Measurements from ENCODE around the gene INPP4A.

INPP4A gene

GRCh38 chr2:98460573-98461497 is 16.2 kb downstream of the INPP4A start:
- DNase-seq (ENCODE audit: low spot score): no peak

- no peak for DNase-seq (ENCODE audit: low spot score)
Observed at GRCh38 chr2:98461498-98462049, 16.9 kb downstream of the INPP4A start.

DNA sequence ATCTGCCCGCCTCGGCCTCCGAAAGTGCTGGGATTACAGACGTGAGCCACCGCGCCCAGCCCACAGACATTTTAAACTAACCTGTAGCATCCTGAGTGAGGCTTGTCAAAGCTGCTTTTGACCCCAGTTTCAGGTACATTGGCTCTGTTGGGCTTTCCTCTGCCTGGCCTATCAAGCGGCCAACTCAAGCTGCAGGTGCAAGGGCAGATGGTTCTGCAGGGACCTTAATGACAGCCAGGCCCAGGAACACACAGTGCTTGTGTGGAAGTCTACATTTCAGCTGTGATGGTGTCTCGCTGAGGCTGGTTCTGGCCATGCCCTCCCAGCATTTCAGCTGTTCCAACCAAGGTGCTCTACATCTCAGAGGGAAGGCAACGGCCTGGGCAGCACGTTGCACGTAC is 18.4 kb downstream of the INPP4A start:
- no peak for DNase-seq (ENCODE audit: low spot score)

DNA sequence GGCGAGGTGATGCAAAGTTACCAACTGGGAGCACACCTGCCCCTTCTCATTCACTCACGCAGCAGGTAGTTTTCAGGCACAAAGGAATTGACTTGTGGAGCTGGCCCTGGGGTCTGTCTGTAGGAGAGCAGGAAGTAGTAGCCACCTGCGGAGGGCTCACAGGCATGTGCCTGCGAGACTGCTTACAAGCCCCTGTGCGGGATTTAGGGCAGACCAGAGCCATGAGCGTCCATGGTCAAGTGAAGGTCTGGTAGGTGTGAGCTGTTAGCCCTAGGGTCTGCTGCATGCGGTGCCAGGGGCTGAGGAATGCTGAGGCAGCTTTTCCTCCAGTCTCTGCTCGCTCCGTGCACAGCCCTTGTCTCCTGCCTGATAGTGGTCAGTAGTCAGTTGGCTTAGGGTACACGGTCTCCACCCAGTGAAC is 18.9 kb downstream of the INPP4A start:
- DNase-seq (ENCODE audit: low spot score): no peak

- DNase-seq (ENCODE audit: low spot score): no peak
Observed at GRCh38 chr2:98463988-98464771, 19.5 kb downstream of the INPP4A start.

GRCh38 chr2:98464772-98465310 is 20.2 kb downstream of the INPP4A start:
- DNase-seq (ENCODE audit: low spot score): no peak

DNA sequence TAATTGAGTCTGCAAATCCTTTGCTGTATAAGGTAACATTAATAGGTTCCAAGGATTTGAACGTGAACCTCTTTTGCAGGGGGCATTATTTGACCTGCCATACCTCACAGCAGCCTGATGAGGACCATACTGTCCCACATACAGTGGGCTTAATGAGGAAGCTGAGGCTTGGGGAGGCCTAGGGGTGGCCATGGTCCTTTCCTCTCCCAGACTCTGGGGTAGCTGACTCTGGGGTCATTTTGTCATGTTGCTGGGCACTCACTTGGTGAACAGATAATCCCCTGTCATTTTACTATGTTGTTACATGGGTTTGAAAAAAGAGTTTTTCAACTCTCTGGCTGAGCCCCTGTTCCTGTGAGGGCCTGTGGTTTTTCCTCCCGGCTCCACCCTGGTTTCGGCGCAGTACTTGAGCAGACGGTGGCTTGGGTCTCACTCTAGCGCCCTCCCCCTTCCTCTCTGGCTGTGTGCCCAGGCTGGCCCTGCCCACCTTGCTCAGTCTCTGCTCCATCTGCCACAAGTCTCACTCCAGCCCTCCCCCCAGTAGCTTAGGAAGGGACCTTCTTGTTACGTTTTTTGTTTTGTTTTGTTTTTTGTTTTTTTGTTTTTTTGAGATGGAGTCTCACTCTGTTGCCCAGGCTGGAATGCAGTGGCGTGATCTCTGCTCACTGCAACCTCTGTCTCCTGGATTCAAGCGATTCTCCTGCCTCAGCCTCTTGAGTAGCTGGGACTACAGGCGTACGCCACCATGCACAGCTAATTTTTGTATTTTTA is 21.0 kb downstream of the INPP4A start:
- no peak for DNase-seq (ENCODE audit: low spot score)

DNA sequence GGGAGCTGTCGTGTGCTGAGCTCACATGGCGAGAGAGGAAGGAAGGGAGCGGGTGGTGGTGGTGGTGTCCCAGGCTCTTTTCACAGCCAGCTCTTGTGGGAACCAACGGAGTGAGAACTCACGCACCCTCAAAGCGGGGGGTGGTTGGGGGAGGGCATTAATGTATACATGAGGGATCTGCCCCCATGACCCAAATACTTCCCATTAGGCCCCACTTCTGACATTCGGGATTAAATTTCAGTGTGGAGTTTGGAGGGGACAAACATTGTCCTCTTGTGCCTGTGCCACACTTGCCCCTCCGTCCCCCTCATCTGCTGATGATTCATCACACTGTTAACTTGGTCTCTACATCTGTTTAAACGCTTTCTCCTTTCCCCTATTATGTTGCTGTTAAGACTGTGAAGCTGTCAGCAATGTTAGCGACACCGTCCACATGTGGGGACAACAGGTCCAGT is 22.5 kb downstream of the INPP4A start:
- DNase-seq (ENCODE audit: low spot score): no peak

DNA sequence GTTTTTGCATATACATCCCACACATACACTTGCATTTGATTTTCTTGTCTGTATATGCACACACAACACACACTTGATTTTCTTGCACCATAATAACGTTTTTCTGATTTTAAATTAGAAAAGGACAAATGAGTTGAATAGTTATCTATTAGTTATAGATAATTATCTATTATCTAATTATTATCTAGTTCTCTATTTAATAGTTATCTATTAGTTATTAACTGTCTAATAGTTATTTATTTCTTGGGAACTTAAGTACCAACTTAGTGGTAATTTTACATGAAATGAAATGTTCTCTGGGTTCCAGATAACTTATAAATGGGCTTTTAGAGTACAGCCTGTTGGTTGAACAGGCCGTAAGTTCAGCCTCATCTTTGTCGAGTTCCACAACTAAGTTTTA is 23.0 kb downstream of the INPP4A start:
- DNase-seq (ENCODE audit: low spot score): no peak

DNA sequence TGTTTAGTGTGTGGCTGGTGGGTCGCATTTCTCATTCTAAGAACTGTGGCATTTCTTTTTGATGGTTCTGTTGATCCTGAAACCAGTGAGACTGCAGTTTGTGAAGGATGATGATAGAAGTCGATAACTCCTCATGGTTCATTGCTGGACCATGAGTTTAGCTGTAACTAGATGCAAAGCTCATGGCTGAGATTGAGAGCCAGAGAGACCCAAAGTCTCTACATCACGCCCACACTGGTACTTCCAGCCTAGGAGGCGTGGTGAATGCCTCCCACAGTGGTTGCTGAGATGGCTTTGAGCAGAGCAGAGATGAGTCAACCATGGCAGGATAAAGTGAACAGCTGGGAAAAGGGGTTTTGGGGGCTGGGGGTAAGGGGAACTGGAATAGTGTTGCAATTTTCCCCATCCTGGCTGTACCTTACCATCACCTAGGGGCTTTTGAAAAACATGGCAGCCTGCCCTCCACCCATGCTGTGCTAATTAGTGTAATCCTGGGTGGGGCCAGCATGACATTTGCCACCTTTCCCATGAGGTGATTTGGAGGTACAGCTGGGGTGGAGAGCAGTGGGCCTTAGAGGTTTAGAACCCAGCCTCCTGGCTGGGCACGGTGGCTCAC is 24.1 kb downstream of the INPP4A start:
- no peak for DNase-seq (ENCODE audit: low spot score)

- DNase-seq (ENCODE audit: low spot score): no peak
Observed at GRCh38 chr2:98469862-98470544, 25.3 kb downstream of the INPP4A start.

DNA sequence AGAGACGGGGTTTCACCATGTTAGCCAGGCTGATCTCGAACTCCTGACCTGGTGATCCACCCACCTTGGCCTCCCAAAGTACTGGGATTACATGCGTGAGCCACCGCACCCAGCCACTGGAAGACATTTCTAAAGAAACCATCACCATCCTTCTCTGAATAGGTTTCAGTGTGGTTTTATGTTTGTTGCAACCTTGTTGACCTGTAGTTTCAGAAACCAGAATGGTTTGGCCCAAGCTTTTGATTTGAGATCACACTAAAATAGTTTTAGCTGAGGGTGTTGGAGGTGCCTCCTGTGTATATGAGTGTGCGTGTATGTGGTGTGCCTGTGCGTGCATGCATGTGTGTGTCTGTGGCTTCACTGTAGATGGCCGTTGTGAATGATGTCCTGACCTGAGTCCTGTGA is 26.2 kb downstream of the INPP4A start:
- no peak for DNase-seq (ENCODE audit: low spot score)

DNA sequence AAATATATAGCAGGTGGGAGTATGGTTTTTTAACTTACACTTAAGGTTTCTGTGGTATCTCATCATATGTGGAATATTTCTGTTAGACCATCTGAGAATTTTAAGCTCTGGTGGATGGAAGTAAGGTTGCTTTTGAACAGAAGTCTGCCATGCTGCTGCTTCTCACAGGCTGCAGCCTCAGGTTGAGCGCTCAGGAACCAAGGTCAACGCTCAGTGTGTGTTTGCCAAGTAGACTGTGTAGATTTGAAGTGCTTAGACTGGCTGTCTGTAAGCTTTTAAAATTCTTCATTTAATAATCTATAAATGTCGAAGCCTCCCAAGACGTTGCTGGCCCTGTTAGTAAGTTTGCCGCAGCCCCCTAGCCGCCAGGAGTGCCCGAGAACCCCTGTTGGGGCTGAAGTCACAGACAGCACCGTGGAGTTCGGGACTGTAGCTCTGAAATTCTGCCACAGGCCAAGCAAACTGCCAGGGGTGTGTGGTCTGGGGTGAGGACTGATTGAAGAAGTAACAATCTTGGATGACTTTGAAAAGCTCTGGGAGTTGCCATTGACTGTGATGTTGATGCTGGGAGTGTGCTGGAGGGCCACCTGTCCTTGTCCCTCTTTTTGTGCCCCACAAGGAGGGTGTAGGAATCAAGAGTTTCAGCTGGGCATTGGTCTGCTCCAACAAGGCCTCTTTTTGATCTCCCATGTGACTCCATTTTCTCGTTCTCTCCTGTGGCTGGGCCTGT is 26.9 kb downstream of the INPP4A start:
- no peak for DNase-seq (ENCODE audit: low spot score)

DNA sequence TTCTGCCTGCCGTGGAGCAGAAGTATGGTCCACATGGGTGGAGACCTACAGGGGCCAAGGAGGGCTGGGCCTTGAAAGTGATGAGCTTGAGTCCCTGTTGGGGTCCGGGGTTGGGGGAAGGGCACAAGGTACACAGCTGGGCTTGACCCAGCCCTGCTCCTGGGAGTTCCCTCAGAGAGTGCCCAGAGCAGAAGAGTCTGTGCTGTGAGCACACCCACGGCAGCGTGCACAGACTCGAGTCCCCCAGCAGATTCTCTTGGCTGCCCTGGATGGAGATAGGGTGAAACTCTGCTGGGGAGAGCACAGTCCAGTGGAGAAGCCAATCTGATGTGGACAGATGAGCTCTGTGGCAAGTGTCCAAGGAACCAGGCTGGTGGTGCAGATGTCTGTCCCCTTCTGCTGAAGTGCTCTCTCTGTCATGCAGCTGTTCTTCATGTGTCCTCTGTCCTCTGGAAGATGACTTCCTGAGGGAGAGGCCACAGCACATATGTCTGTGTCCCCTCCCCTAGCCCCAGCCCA is 27.5 kb downstream of the INPP4A start:
- DNase-seq (ENCODE audit: low spot score): no peak

DNA sequence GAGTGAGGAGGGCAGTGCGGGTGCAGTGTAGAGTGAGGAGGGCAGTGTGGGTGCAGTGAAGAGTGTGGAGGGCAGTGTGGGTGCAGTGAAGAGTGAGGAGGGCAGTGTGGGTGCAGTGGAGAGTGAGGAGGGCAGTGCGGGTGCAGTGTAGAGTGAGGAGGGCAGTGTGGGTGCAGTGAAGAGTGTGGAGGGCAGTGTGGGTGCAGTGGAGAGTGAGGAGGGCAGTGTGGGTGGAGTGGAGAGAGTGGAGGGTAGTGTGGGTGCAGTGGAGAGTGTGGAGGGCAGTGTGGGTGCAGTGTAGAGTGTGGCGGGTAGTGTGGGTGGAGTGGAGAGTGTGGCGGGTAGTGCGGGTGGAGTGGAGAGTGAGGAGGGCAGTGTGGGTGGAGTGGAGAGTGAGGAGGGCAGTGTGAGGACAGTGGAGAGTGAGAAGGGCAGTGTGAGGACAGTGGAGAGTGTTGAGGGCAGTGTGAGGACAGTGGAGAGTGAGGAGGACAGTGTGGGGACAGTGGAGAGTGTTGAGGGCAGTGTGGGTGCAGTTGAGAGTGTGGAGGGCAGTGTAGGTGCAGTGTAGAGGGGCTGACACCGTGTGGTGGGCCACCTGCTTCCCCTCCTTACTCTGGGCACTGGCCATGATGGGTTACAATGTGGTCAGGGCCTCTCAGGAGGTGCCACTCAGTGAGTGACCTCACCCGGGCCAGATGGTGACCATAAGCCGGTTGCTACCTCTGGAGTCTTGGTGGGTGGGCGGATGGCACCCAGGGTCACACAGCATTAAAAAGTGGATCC is 28.5 kb downstream of the INPP4A start:
- DNase-seq (ENCODE audit: low spot score): no peak

GRCh38 chr2:98473995-98474780 is 29.5 kb downstream of the INPP4A start:
- DNase-seq (ENCODE audit: low spot score): no peak

DNA sequence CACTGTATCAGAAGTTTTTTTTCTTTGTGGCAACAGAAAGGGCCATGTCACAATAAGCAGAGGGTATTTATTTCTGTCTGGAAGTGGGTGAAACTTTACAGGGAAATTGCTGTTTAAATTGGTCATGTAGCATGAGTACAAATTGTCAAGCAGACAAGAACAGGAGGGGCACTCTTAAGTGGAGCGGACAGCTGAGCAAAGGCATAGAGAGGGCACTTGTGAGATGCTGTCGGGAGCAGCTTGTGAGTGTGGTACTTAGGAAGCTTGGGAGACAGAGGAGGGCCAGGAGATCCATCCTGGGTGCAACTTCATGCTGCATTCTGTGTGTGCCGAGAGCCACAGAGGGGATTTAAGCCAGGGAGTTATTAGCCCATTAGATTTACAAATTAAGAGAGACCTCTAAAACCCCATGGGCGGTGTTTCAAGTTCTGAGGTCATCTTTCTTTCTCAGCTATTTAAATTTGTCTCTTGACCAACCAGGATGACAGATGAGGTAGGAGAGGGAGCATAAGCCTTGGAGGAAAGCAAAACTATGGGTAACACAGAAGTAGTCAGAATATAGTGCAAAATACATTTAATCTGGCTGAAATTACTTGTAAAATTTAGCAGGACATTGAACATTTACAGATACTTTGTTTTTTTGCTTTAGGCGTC is 30.4 kb downstream of the INPP4A start:
- no peak for DNase-seq (ENCODE audit: low spot score)

All from LoVo (cell line).